Measurements from ENCODE around the gene TNFRSF19.
"Not testable (repeated sequence)": the region's sequence is repeated elsewhere in the genome, so short reads cannot be mapped to it uniquely, and the experiment has no call there.

The TNFRSF19 gene

GRCh38 chr13:23673354-23673753 lies 103.1 kb downstream of the TNFRSF19 start:
- peak overlapping the region; percentile 5 for H2AFZ ChIP-seq (ENCODE audit: low read length, unreplicated experiment)
- no peak overlapping the region for H3K4me3 ChIP-seq (ENCODE audit: low read depth, low read length)
- no peaks in the 10 kb centered on the region for H3K36me3 ChIP-seq (ENCODE audit: insufficient read depth, low read length)
- H3K79me2 ChIP-seq (ENCODE audit: control insufficient read depth, insufficient read depth, low read length, unreplicated experiment) = no peaks in the 10 kb centered on the region
- peaks cover 30% of the 10 kb centered on the region for H3K4me1 ChIP-seq (ENCODE audit: control insufficient read depth, insufficient read depth, low read length, unreplicated experiment)
- H3K27ac ChIP-seq (ENCODE audit: low read depth, low read length) = peak overlapping the region; percentile 75
- H3K27me3 ChIP-seq (ENCODE audit: insufficient read depth, low read length) = no peaks in the 10 kb centered on the region

GRCh38 chr13:23673867-23674605 lies 103.8 kb downstream of the TNFRSF19 start:
- H3K79me2 ChIP-seq (ENCODE audit: control insufficient read depth, insufficient read depth, low read length, unreplicated experiment) = no peaks in the 10 kb centered on the region
- no peak overlapping the region for H2AFZ ChIP-seq (ENCODE audit: low read length, unreplicated experiment)
- no peaks in the 10 kb centered on the region for H3K36me3 ChIP-seq (ENCODE audit: insufficient read depth, low read length)
- peaks cover 33% of the 10 kb centered on the region for H3K4me1 ChIP-seq (ENCODE audit: control insufficient read depth, insufficient read depth, low read length, unreplicated experiment)
- H3K27me3 ChIP-seq (ENCODE audit: insufficient read depth, low read length) = no peaks in the 10 kb centered on the region
- no peak overlapping the region for H3K4me3 ChIP-seq (ENCODE audit: low read depth, low read length)
- H3K27ac ChIP-seq (ENCODE audit: low read depth, low read length) = peak overlapping the region; percentile 75

GRCh38 chr13:23674795-23675640 lies 104.8 kb downstream of the TNFRSF19 start:
- Histone ChIP-seq H3K36me3 (ENCODE audit: insufficient read depth, low read length) (no peaks in the 10 kb centered on the region), H3K4me1 (ENCODE audit: control insufficient read depth, insufficient read depth, low read length, unreplicated experiment) (peaks cover 38% of the 10 kb centered on the region), H3K4me3 (ENCODE audit: low read depth, low read length) (no peak overlapping the region), H3K27me3 (ENCODE audit: insufficient read depth, low read length) (no peaks in the 10 kb centered on the region), H2AFZ (ENCODE audit: low read length, unreplicated experiment) (peak overlapping the region; percentile 18), H3K27ac (ENCODE audit: low read depth, low read length) (peak overlapping the region; percentile 75), H3K79me2 (ENCODE audit: control insufficient read depth, insufficient read depth, low read length, unreplicated experiment) (no peaks in the 10 kb centered on the region)

GRCh38 chr13:23677679-23678288 lies 107.6 kb downstream of the TNFRSF19 start:
- H3K27me3 ChIP-seq (ENCODE audit: insufficient read depth, low read length); H3K79me2 ChIP-seq (ENCODE audit: control insufficient read depth, insufficient read depth, low read length, unreplicated experiment); H2AFZ ChIP-seq (ENCODE audit: low read length, unreplicated experiment); H3K4me3 ChIP-seq (ENCODE audit: low read depth, low read length); H3K27ac ChIP-seq (ENCODE audit: low read depth, low read length); H3K36me3 ChIP-seq (ENCODE audit: insufficient read depth, low read length): not testable (repeated sequence)
- peaks cover 42% of the 10 kb centered on the region for H3K4me1 ChIP-seq (ENCODE audit: control insufficient read depth, insufficient read depth, low read length, unreplicated experiment)

GRCh38 chr13:23678795-23679194 lies 108.6 kb downstream of the TNFRSF19 start:
- Histone ChIP-seq H3K27ac (ENCODE audit: low read depth, low read length) (no peak overlapping the region), H3K4me3 (ENCODE audit: low read depth, low read length) (no peak overlapping the region), H3K4me1 (ENCODE audit: control insufficient read depth, insufficient read depth, low read length, unreplicated experiment) (peaks cover 32% of the 10 kb centered on the region)

GRCh38 chr13:23679220-23679619 lies 109.0 kb downstream of the TNFRSF19 start:
- H3K79me2 ChIP-seq (ENCODE audit: control insufficient read depth, insufficient read depth, low read length, unreplicated experiment) = no peaks in the 10 kb centered on the region
- H3K27me3 ChIP-seq (ENCODE audit: insufficient read depth, low read length) = no peaks in the 10 kb centered on the region
- H3K4me3 ChIP-seq (ENCODE audit: low read depth, low read length) = no peak overlapping the region
- no peak overlapping the region; the same call in 1 of the 2 replicates for H3K27ac ChIP-seq (ENCODE audit: low read depth, low read length)
- peaks cover 29% of the 10 kb centered on the region for H3K4me1 ChIP-seq (ENCODE audit: control insufficient read depth, insufficient read depth, low read length, unreplicated experiment)
- H3K36me3 ChIP-seq (ENCODE audit: insufficient read depth, low read length) = no peaks in the 10 kb centered on the region
- no peak overlapping the region for H2AFZ ChIP-seq (ENCODE audit: low read length, unreplicated experiment)

More at GRCh38 chr13:23678795-23679194, 108.6 kb downstream of the TNFRSF19 start:
- Histone ChIP-seq H3K27me3 (ENCODE audit: insufficient read depth, low read length) (no peaks in the 10 kb centered on the region), H3K36me3 (ENCODE audit: insufficient read depth, low read length) (no peaks in the 10 kb centered on the region), H2AFZ (ENCODE audit: low read length, unreplicated experiment) (no peak overlapping the region), H3K79me2 (ENCODE audit: control insufficient read depth, insufficient read depth, low read length, unreplicated experiment) (no peaks in the 10 kb centered on the region)

GRCh38 chr13:23680845-23681669 lies 110.8 kb downstream of the TNFRSF19 start:
- H2AFZ ChIP-seq (ENCODE audit: low read length, unreplicated experiment) = no peak overlapping the region
- H3K36me3 ChIP-seq (ENCODE audit: insufficient read depth, low read length) = no peaks in the 10 kb centered on the region
- no peaks in the 10 kb centered on the region for H3K27me3 ChIP-seq (ENCODE audit: insufficient read depth, low read length)
- H3K27ac ChIP-seq (ENCODE audit: low read depth, low read length) = no peak overlapping the region
- no peak overlapping the region for H3K4me3 ChIP-seq (ENCODE audit: low read depth, low read length)
- H3K79me2 ChIP-seq (ENCODE audit: control insufficient read depth, insufficient read depth, low read length, unreplicated experiment) = no peaks in the 10 kb centered on the region
- H3K4me1 ChIP-seq (ENCODE audit: control insufficient read depth, insufficient read depth, low read length, unreplicated experiment) = peaks cover 15% of the 10 kb centered on the region

- Histone ChIP-seq H3K79me2 (ENCODE audit: control insufficient read depth, insufficient read depth, low read length, unreplicated experiment) (no peaks in the 10 kb centered on the region), H3K36me3 (ENCODE audit: insufficient read depth, low read length) (no peaks in the 10 kb centered on the region), H3K4me1 (ENCODE audit: control insufficient read depth, insufficient read depth, low read length, unreplicated experiment) (peaks cover 15% of the 10 kb centered on the region), H2AFZ (ENCODE audit: low read length, unreplicated experiment) (no peak overlapping the region), H3K27ac (ENCODE audit: low read depth, low read length) (no peak overlapping the region), H3K4me3 (ENCODE audit: low read depth, low read length) (no peak overlapping the region), H3K27me3 (ENCODE audit: insufficient read depth, low read length) (no peaks in the 10 kb centered on the region)
Measured at GRCh38 chr13:23683084-23683483, 112.9 kb downstream of the TNFRSF19 start.

- Histone ChIP-seq H3K4me3 (ENCODE audit: low read depth, low read length) (no peak overlapping the region), H3K79me2 (ENCODE audit: control insufficient read depth, insufficient read depth, low read length, unreplicated experiment) (no peaks in the 10 kb centered on the region), H3K27ac (ENCODE audit: low read depth, low read length) (no peak overlapping the region), H3K36me3 (ENCODE audit: insufficient read depth, low read length) (no peaks in the 10 kb centered on the region), H3K27me3 (ENCODE audit: insufficient read depth, low read length) (no peaks in the 10 kb centered on the region), H2AFZ (ENCODE audit: low read length, unreplicated experiment) (no peak overlapping the region), H3K4me1 (ENCODE audit: control insufficient read depth, insufficient read depth, low read length, unreplicated experiment) (peaks cover 8% of the 10 kb centered on the region)
Measured at GRCh38 chr13:23684647-23685046, 114.4 kb downstream of the TNFRSF19 start.

- H3K4me3 ChIP-seq (ENCODE audit: low read depth, low read length) = no peak overlapping the region
- peaks cover 8% of the 10 kb centered on the region for H3K4me1 ChIP-seq (ENCODE audit: control insufficient read depth, insufficient read depth, low read length, unreplicated experiment)
- H3K27me3 ChIP-seq (ENCODE audit: insufficient read depth, low read length) = no peaks in the 10 kb centered on the region
- no peak overlapping the region for H3K27ac ChIP-seq (ENCODE audit: low read depth, low read length)
- H2AFZ ChIP-seq (ENCODE audit: low read length, unreplicated experiment) = no peak overlapping the region
- no peaks in the 10 kb centered on the region for H3K79me2 ChIP-seq (ENCODE audit: control insufficient read depth, insufficient read depth, low read length, unreplicated experiment)
- no peaks in the 10 kb centered on the region for H3K36me3 ChIP-seq (ENCODE audit: insufficient read depth, low read length)
Measured at GRCh38 chr13:23685416-23685815, 115.2 kb downstream of the TNFRSF19 start.
